SK-N-SH (cell line): ENCODE results near the gene S1PR1. TPM values are rescaled to one million over a fixed set of nuclear protein-coding genes. Genes with fewer than 3 reads are reported as not detected.

ENCODE experiments used
- CTCF ChIA-PET: fragments of 300-600, 350-600 bp; formaldehyde crosslinking; extraction: SDS; loops from one replicate; lab custom pipeline; 2021; lab: Yijun Ruan, JAX
- POLR2A ChIA-PET: fragments of 350-600 bp; sonication (Branson Sonifier 250); formaldehyde crosslinking; extraction: SDS; loops from one replicate; lab custom pipeline; 2020; ENCODE audit warnings: antibody characterized with exemption, inconsistent platforms; lab: Yijun Ruan, JAX
- DNase-seq: peaks from one replicate; pipeline ENCODE4 v3.0.0; 2012
- H2AFZ ChIP-seq: fragments of 200-600 bp; sonication (generic); 2 replicates; pipeline ENCODE4 v1.8.1; 2016; ENCODE audit warnings: antibody characterized with exemption, mild to moderate bottlenecking, low read depth
- H3F3A ChIP-seq: fragments of 200-600 bp; sonication (generic); replicated peaks from 2 replicates; pipeline ENCODE3; 2016; ENCODE audit warnings: antibody characterized with exemption, mild to moderate bottlenecking; ENCODE audit not compliant: insufficient read depth
- H3K27ac ChIP-seq, 2 experiments: fragments of 200-500 bp in 1 of 2; fragments of 200-600 bp in 1 of 2; sonication (Bioruptor generic) in 1 of 2; sonication (generic), shearing (Covaris generic) in 1 of 2; 2 replicates each; pipeline versions ENCODE4 v1.5.1 to v1.6.1; 2014 to 2016; ENCODE audit warnings: low read depth in 2 of 2, inconsistent platforms in 1 of 2, low read length in 1 of 2, mild to moderate bottlenecking in 1 of 2, mixed read lengths in 1 of 2
- H3K27me3 ChIP-seq: fragments of 200-600 bp; sonication (generic), shearing (Covaris generic); 2 replicates; pipeline ENCODE4 v1.6.1; 2016; ENCODE audit warnings: mixed run types; ENCODE audit not compliant: insufficient read depth
- H3K36me3 ChIP-seq, 2 experiments: fragments of 200-500 bp in 1 of 2; fragments of 200-600 bp in 1 of 2; sonication (Bioruptor generic) in 1 of 2; sonication (generic) in 1 of 2; replicated peaks in 1 of 2; 2 replicates each; pipeline versions ENCODE3 to v1.5.1; 2014 to 2016; ENCODE audit warnings: low read length in 1 of 2, mild to moderate bottlenecking in 1 of 2; ENCODE audit not compliant: insufficient read depth in 2 of 2, control insufficient read depth in 1 of 2
- H3K4me1 ChIP-seq, 2 experiments: fragments of 200-500 bp in 1 of 2; fragments of 200-600 bp in 1 of 2; sonication (Bioruptor generic) in 1 of 2; sonication (generic), shearing (Covaris generic) in 1 of 2; 2 replicates each; pipeline versions ENCODE4 v1.5.1 to v1.6.1; 2014 to 2016; ENCODE audit warnings: low read depth in 1 of 2, low read length in 1 of 2, mixed run types in 1 of 2; ENCODE audit not compliant: insufficient read depth in 2 of 2, control insufficient read depth in 1 of 2
- H3K4me2 ChIP-seq: fragments of 200-600 bp; sonication (generic), shearing (Covaris generic); 2 replicates; pipeline ENCODE4 v1.6.1; 2017; ENCODE audit warnings: mixed run types
- H3K4me3 ChIP-seq, 2 experiments: fragments of 200-500 bp in 1 of 2; fragments of 200-600 bp in 1 of 2; sonication (Bioruptor generic) in 1 of 2; sonication (generic), shearing (Covaris generic) in 1 of 2; 2 replicates each; pipeline versions ENCODE4 v1.5.1 to v1.8.1; 2014 to 2016; ENCODE audit warnings: low read depth in 2 of 2, inconsistent platforms in 1 of 2, low read length in 1 of 2, mild to moderate bottlenecking in 1 of 2, mixed read lengths in 1 of 2, moderate library complexity in 1 of 2
- H3K79me2 ChIP-seq: fragments of 200-600 bp; sonication (generic); 2 replicates; pipeline ENCODE4 v1.8.1; 2017; ENCODE audit warnings: mild to moderate bottlenecking; ENCODE audit not compliant: insufficient read depth
- H3K9ac ChIP-seq: fragments of 200-600 bp; sonication (generic); 2 replicates; pipeline ENCODE4 v1.6.1; 2017; ENCODE audit warnings: mixed run types
- H3K9me2 ChIP-seq: fragments of 200-600 bp; sonication (generic); 2 replicates; pipeline ENCODE4 v1.6.1; 2017; ENCODE audit warnings: mixed run types
- H3K9me3 ChIP-seq: fragments of 200-600 bp; sonication (generic); 2 replicates; pipeline ENCODE4 v1.6.1; 2017; ENCODE audit warnings: mixed run types, mild to moderate bottlenecking, moderate library complexity
- H4K20me1 ChIP-seq: fragments of 200-600 bp; sonication (generic); 2 replicates; pipeline ENCODE4 v1.6.1; 2017; ENCODE audit warnings: mild to moderate bottlenecking, mixed run types; ENCODE audit not compliant: insufficient read depth
- CHD2 ChIP-seq: fragments of 150-350 bp; IDR thresholded peaks from 2 replicates; pipeline ENCODE4 v1.6.1; 2018; ENCODE audit warnings: low read length; ENCODE audit not compliant: partially characterized antibody
- ELF1 ChIP-seq: IDR thresholded peaks from 2 replicates; pipeline ENCODE4 v1.4.0; 2012
- EP300 ChIP-seq, 2 experiments: IDR thresholded peaks; 2 replicates each; pipeline versions ENCODE4 v1.4.0 to v1.6.1; 2012; ENCODE audit warnings: borderline replicate concordance in 1 of 2, low read depth in 1 of 2, low read length in 1 of 2
- EZH2phosphoT487 ChIP-seq: fragments of 200-600 bp; sonication (generic); IDR thresholded peaks from 2 replicates; pipeline ENCODE4 v1.6.1; 2017; ENCODE audit warnings: low read depth, mixed run types, mild to moderate bottlenecking, antibody characterized with exemption, moderate library complexity, borderline replicate concordance
- FOSL2 ChIP-seq: IDR thresholded peaks from 2 replicates; pipeline ENCODE4 v1.4.0; 2012; ENCODE audit warnings: low read depth, mild to moderate bottlenecking, moderate library complexity, borderline replicate concordance
- JUND ChIP-seq: IDR thresholded peaks from 2 replicates; pipeline ENCODE4 v1.4.0; 2012
- MEF2A ChIP-seq: IDR thresholded peaks from 2 replicates; pipeline ENCODE4 v1.4.0; 2012; ENCODE audit warnings: low read depth, borderline replicate concordance
- MXI1 ChIP-seq: IDR thresholded peaks from 2 replicates; pipeline ENCODE4 v1.6.1; 2012; ENCODE audit warnings: mild to moderate bottlenecking, low read depth, low read length, improper control_type of control experiment
- NFIC ChIP-seq: IDR thresholded peaks from 2 replicates; pipeline ENCODE4 v1.4.0; 2012; ENCODE audit warnings: borderline replicate concordance
- POLR2AphosphoS5 ChIP-seq: IDR thresholded peaks from 2 replicates; pipeline ENCODE4 v1.6.1; 2012; ENCODE audit warnings: low read depth, low read length
- RAD21 ChIP-seq: IDR thresholded peaks from 2 replicates; pipeline ENCODE4 v1.6.1; 2012; ENCODE audit warnings: mild to moderate bottlenecking, low read length
- RCOR1 ChIP-seq: fragments of 150-350 bp; IDR thresholded peaks from 2 replicates; pipeline ENCODE4 v1.6.1; 2017; ENCODE audit warnings: antibody characterized with exemption, low read length
- RXRA ChIP-seq: IDR thresholded peaks from 2 replicates; pipeline ENCODE4 v1.4.0; 2012; ENCODE audit warnings: low read depth, mild to moderate bottlenecking, borderline replicate concordance
- SIN3A ChIP-seq: IDR thresholded peaks from 2 replicates; pipeline ENCODE4 v1.6.1; 2012; ENCODE audit warnings: low read depth, mild to moderate bottlenecking, low read length, moderate library complexity, borderline replicate concordance
- SMC3 ChIP-seq: IDR thresholded peaks from 2 replicates; pipeline ENCODE4 v1.6.1; 2012; ENCODE audit warnings: low read depth, low read length, improper control_type of control experiment
- TAF1 ChIP-seq: IDR thresholded peaks from 2 replicates; pipeline ENCODE4 v1.6.1; 2012; ENCODE audit warnings: low read depth, mild to moderate bottlenecking, low read length, moderate library complexity, borderline replicate concordance
- TCF12 ChIP-seq: IDR thresholded peaks from 2 replicates; pipeline ENCODE4 v1.4.0; 2012
- WGBS: methylation state at CpG from one replicate; pipeline ENCODE4 v1.1.6; 2017; ENCODE audit warnings: low lambda C conversion rate; 5-methylcytosine and 5-hydroxymethylcytosine counted together
- polyA plus RNA-seq, 3 experiments: library from polyadenylated mRNA; depleted of rRNA; stranded (reverse); fragments of >200 nt; gene quantifications; 2 replicates each; pipeline ENCODE4 v1.2.3, GENCODE V29; 2012
- TF ChIP-seq, protein P1 (sequence below): IDR thresholded peaks from 2 replicates; pipeline ENCODE4; 2012
- TF ChIP-seq, protein P2 (sequence below): IDR thresholded peaks from 2 replicates; pipeline ENCODE4 v1.4.0; 2012; ENCODE audit warnings: low read depth, borderline replicate concordance
- TF ChIP-seq, protein P3 (sequence below): fragments of 150-350 bp; IDR thresholded peaks from 2 replicates; pipeline ENCODE4 v1.6.1; 2017; ENCODE audit warnings: antibody characterized with exemption, low read length, low read depth, borderline replicate concordance
- TF ChIP-seq, protein P4 (sequence below): fragments of 150-350 bp; IDR thresholded peaks from 2 replicates; pipeline ENCODE4 v1.6.1; 2016; ENCODE audit warnings: mild to moderate bottlenecking, low read depth, low read length

S1PR1 gene
- polyA plus RNA-seq, 1 of the 3 experiments (the other 2 are of a cell fraction), result 5.9 TPM

DNA sequence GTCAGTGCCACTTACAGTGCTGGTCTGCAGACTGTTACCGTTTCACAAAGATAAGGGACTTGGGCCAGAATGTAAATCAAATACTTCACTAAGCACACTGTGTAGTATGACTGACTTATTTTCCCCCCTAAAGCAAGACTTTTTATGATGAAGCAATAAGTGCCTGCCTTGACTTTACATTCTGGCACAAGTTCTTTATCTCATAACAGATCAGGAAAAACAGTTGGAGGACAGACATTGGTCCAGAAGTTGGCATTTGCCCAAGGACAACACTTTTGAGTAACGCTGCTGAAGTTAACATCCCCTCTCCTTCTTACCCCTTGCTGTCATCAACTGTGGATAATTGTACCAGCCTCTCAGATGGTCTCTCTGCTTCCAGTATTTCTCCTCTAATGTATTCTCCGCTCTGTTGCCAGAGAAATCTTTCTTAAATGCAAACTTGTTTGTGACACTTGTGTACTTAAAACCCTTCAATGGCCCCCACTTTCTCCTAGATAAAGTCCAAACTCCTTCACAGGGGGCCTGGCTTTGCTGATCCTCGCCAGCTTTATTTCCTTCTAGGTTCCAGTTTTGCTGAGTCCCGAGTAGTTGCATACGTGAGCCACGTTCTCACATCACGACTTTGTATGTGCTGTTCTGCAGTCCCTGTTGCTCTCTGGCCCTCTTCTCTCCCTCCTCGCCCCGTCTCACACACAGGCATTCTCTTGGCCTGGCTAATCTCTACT lies 45.7 kb downstream of the S1PR1 start:
- no peaks in the 10 kb centered on the region for H3K79me2 ChIP-seq
- ChIA-PET POLR2A (no interaction called here), CTCF (interaction anchor here (0.9 to 1.2 kb wide), 3 partner anchors 8 to 17 kb away, joined by 3 to 6 read pairs (median 3); no protein-coding TSS in a partner anchor)
- H3K4me3 ChIP-seq, result no peak overlapping the region
- H2AFZ ChIP-seq, result no peak overlapping the region
- no peaks in the 10 kb centered on the region for H4K20me1 ChIP-seq
- 67% methylated on average over 10 of the region's 10 CpGs for WGBS
- H3F3A ChIP-seq, result no peaks in the 10 kb centered on the region
- H3K9me2 ChIP-seq, result no peaks in the 10 kb centered on the region
- no peaks in the 10 kb centered on the region for H3K36me3 ChIP-seq
- H3K4me2 ChIP-seq, result peak overlapping the region; percentile 18; the same call in 1 of the 2 replicates
- H3K4me1 ChIP-seq, result peaks cover 0 to 3% of the 10 kb centered on the region in 2 experiments; a peak in 1 of 4 replicates
- no peak overlapping the region for H3K27ac ChIP-seq
- H3K9ac ChIP-seq, result no peak overlapping the region
- DNase-seq, result no peak
- H3K27me3 ChIP-seq, result no peaks in the 10 kb centered on the region
- no peaks in the 10 kb centered on the region for H3K9me3 ChIP-seq
- TF ChIP-seq TCF12, result peak; percentile 47
- TF ChIP-seq, protein P1, sequence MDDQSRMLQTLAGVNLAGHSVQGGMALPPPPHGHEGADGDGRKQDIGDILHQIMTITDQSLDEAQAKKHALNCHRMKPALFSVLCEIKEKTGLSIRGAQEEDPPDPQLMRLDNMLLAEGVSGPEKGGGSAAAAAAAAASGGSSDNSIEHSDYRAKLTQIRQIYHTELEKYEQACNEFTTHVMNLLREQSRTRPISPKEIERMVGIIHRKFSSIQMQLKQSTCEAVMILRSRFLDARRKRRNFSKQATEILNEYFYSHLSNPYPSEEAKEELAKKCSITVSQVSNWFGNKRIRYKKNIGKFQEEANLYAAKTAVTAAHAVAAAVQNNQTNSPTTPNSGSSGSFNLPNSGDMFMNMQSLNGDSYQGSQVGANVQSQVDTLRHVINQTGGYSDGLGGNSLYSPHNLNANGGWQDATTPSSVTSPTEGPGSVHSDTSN, result peak; percentile 30
- TF ChIP-seq NFIC, result peak; percentile 63; the same call in 1 of the 2 replicates
- TF ChIP-seq RAD21, result no peak

DNA sequence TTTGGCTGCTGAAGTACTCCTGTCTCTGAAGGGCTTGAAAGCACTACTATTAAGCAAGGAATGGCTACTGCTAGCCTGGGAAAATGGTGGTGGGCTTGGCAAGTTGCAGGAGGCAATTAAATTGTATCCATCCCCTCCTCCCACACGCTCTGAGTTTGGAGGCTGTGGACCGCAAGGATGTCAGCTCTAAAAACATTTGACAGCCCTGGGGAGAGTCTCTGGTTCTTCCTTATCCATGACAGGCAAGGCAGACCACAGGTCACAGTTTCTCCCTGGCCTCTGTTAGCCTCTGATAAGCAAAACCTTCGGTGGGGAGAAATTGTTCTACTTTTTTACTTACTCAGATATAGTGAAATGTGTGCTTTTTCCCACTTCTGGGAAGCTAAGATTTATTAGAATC lies 46.6 kb downstream of the S1PR1 start:
- Histone ChIP-seq H4K20me1 (no peaks in the 10 kb centered on the region), H3K9me3 (no peaks in the 10 kb centered on the region), H3K27me3 (no peaks in the 10 kb centered on the region), H2AFZ (no peak overlapping the region), H3K4me3 (no peak overlapping the region), H3K4me2 (no peak overlapping the region), H3K27ac (no peak overlapping the region), H3K79me2 (no peaks in the 10 kb centered on the region), H3K9me2 (no peaks in the 10 kb centered on the region), H3K4me1 (peaks cover 0 to 3% of the 10 kb centered on the region in 2 experiments; a peak in 1 of 4 replicates), H3F3A (no peaks in the 10 kb centered on the region), H3K9ac (no peak overlapping the region), H3K36me3 (no peaks in the 10 kb centered on the region)
- no peak for DNase-seq
- whole genome bisulfite sequencing, result 81% methylated on average over 3 of the region's 3 CpGs
- POLR2A ChIA-PET, result no interaction called here
- CTCF ChIA-PET, result no interaction called here
- TF ChIP-seq ELF1, result no peak
- no peak for TF ChIP-seq TAF1
- no peak for TF ChIP-seq MEF2A
- TF ChIP-seq EP300 (IDR thresholded peaks at IDR 0.05; ENCODE audit: borderline replicate concordance in 1 of 2, low read depth in 1 of 2, low read length in 1 of 2), result no peak
- TF ChIP-seq, protein P2, sequence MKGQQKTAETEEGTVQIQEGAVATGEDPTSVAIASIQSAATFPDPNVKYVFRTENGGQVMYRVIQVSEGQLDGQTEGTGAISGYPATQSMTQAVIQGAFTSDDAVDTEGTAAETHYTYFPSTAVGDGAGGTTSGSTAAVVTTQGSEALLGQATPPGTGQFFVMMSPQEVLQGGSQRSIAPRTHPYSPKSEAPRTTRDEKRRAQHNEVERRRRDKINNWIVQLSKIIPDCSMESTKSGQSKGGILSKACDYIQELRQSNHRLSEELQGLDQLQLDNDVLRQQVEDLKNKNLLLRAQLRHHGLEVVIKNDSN, result no peak
- TF ChIP-seq, protein P3, sequence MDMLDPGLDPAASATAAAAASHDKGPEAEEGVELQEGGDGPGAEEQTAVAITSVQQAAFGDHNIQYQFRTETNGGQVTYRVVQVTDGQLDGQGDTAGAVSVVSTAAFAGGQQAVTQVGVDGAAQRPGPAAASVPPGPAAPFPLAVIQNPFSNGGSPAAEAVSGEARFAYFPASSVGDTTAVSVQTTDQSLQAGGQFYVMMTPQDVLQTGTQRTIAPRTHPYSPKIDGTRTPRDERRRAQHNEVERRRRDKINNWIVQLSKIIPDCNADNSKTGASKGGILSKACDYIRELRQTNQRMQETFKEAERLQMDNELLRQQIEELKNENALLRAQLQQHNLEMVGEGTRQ, result no peak
- TF ChIP-seq EZH2phosphoT487, result no peak
- no peak for TF ChIP-seq RCOR1
- no peak for TF ChIP-seq CHD2
- no peak for TF ChIP-seq SIN3A
- no peak for TF ChIP-seq SMC3
- TF ChIP-seq FOSL2, result no peak
- TF ChIP-seq POLR2AphosphoS5, result no peak
- no peak for TF ChIP-seq RXRA
- no peak for TF ChIP-seq JUND
- no peak for TF ChIP-seq MXI1
- TF ChIP-seq, protein P4, sequence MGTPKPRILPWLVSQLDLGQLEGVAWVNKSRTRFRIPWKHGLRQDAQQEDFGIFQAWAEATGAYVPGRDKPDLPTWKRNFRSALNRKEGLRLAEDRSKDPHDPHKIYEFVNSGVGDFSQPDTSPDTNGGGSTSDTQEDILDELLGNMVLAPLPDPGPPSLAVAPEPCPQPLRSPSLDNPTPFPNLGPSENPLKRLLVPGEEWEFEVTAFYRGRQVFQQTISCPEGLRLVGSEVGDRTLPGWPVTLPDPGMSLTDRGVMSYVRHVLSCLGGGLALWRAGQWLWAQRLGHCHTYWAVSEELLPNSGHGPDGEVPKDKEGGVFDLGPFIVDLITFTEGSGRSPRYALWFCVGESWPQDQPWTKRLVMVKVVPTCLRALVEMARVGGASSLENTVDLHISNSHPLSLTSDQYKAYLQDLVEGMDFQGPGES, result no peak
- TF ChIP-seq, all 33 proteins: peak for 0
